Fibroblast of lung (primary cell): Measurements from ENCODE around the gene PRKG2.

Experiments
- EZH2 ChIP-seq: IDR thresholded peaks from 2 replicates; pipeline ENCODE4 v1.5.1; 2012; ENCODE audit warnings: low read length, control low read depth, mild to moderate bottlenecking; ENCODE audit errors: missing control alignments
- TF ChIP-seq, protein P1 (sequence below), 2 donors: IDR thresholded peaks in 1 of 2; conservative IDR thresholded peaks in 1 of 2; 1 replicate in 1 of 2; 2 replicates in 1 of 2; pipeline ENCODE4 v1.5.1; 2011 to 2012; ENCODE audit warnings: low read length in 2 of 2, control low read depth in 1 of 2, inconsistent platforms in 1 of 2, low read depth in 1 of 2, mild to moderate bottlenecking in 1 of 2

DNA sequence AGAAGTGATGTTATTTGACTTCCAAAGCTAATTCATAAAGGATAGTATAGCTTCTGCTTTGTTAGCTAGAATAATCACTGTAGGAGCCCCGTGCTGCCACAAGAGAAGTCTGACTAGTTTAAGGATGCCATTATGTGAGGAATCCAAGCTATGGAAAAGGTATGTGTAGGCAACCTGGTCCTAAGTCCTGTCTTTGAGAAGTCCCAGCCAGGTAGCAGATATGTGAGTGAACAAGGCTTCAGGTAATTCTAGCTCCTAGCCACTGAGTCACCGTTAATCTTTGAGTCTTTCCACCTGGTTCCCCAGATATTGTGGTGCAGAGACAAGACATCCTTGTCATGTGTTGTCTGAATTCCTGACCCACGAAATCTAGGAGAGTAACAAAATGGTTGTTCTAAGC, 129.0 kb downstream of the PRKG2 start:
- TF ChIP-seq, protein P1, sequence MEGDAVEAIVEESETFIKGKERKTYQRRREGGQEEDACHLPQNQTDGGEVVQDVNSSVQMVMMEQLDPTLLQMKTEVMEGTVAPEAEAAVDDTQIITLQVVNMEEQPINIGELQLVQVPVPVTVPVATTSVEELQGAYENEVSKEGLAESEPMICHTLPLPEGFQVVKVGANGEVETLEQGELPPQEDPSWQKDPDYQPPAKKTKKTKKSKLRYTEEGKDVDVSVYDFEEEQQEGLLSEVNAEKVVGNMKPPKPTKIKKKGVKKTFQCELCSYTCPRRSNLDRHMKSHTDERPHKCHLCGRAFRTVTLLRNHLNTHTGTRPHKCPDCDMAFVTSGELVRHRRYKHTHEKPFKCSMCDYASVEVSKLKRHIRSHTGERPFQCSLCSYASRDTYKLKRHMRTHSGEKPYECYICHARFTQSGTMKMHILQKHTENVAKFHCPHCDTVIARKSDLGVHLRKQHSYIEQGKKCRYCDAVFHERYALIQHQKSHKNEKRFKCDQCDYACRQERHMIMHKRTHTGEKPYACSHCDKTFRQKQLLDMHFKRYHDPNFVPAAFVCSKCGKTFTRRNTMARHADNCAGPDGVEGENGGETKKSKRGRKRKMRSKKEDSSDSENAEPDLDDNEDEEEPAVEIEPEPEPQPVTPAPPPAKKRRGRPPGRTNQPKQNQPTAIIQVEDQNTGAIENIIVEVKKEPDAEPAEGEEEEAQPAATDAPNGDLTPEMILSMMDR (conservative IDR thresholded peaks at IDR 0.05 in 1 of 2, IDR thresholded peaks at IDR 0.05 in 1 of 2; ENCODE audit: low read depth in 1 of 2, low read length in 2 of 2) = no peak
- TF ChIP-seq EZH2 = no peak
